AG08396 (cell line): Measurements from ENCODE around the gene CDNF.
"Not testable (repeated sequence)": the region's sequence is repeated elsewhere in the genome, so short reads cannot be mapped to it uniquely, and the experiment has no call there.

Experiments
- DNase-seq: peaks from one replicate; pipeline ENCODE4 v3.0.0; 2012; ENCODE audit warnings: low spot score, mixed read lengths

The CDNF gene

DNA sequence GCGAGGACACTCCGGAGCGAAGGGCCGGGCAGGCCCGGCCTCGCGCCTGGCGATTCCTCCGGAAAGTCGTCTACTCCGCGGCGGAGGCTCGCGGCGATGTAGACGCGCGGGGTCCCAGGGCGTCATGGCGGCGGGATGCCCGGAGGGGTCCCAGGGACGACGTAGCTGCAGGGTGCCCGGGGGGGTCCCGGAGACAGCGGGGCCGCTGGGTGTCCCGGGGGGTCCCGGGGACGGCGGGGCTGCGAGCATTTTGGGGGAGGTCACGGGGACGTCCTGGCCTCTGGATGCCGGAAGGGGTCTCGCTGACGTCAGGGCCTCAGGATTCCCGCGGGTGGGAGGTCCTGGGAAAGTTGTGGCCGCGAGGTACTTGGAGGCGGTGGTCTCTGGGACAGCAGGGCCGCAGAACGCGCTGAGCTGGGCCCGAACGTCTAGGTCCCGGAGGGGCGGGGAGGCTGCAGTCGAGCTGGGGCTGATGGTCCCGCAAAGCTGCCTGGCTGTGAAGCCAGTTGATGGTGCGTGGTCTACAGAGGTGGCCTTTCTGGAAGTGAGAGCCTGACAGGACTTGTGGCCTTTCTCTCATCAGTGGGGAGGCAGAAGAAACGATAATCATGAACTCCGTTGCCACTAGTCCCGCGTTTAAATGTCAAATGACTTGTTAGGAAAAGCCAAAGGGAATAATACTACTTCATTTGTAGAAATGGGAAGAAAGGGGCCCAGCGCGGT, 906 bp upstream of the CDNF start:
- DNase-seq, result peak; percentile 40

DNA sequence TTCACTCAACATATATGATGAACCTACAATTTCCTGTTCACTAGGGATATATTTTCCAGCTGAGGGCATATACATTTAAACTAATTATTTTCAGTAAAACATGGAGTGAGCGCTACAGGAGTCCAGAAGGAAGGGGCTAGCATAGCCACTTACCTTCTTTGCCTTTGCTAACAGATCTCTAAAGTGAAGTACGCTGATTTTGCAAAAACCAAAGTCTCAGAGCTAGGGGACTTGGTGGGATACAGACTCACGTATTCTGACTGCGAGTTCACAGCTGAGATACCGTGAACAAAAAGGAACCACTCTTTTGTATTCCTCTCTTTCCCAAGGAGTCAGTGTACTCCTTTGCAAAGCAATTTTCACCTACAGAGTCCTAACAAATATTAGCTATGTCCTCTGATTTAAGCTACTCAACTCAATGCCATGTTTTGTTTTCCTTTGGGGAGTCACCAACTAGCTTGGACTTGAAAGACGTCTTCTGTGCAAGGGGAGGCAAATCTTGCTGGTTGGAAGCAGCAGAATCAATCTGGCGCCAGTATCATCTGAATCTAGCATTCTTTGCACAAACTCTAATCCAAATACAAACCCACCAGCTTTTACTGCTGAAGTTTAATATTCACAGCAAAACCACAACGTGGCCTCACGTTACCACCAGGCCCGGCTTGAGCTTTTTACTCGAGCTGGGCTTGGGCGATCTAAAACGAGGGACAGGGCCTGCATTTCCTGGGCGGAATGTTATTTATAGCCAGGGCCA, 657 bp downstream of the CDNF start:
- no peak for DNase-seq

DNA sequence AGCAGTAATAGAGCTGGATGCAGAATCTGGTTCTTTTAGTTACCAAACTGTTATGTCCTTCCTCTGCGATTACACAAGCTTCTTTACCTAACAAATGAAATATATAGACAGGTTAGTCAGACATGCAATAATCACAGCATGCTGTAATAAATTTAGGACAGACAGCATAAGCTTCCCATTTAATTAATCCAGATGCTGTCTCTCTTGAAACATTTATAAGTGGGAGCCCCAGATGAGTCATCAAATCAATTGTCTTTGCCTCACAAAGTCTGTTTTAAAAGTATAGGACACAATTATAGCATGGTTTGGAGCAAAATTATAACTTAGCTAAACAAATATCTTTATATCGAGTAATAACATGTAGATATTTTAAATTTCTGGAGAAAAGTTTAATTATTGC, 1.6 kb downstream of the CDNF start:
- no peak for DNase-seq

DNA sequence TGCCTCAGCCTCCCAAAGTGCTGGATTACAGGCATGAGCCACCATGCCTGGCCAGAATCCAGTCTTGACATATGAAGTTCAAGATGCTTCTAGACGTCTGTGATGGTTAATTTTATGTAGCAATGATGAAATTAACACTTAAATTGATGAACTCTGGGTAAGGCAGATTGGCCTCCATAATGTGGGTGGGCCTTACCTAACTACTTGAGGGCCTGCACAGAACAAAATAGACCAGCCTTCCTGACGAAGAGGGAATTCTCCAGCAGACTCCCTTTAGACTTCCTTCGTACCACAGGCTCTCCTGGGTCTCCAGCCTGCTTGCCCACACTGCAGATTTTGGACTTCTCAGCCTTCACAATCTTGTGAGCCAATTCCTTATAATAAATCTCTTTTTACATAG, 4.7 kb downstream of the CDNF start:
- no peak for DNase-seq

DNA sequence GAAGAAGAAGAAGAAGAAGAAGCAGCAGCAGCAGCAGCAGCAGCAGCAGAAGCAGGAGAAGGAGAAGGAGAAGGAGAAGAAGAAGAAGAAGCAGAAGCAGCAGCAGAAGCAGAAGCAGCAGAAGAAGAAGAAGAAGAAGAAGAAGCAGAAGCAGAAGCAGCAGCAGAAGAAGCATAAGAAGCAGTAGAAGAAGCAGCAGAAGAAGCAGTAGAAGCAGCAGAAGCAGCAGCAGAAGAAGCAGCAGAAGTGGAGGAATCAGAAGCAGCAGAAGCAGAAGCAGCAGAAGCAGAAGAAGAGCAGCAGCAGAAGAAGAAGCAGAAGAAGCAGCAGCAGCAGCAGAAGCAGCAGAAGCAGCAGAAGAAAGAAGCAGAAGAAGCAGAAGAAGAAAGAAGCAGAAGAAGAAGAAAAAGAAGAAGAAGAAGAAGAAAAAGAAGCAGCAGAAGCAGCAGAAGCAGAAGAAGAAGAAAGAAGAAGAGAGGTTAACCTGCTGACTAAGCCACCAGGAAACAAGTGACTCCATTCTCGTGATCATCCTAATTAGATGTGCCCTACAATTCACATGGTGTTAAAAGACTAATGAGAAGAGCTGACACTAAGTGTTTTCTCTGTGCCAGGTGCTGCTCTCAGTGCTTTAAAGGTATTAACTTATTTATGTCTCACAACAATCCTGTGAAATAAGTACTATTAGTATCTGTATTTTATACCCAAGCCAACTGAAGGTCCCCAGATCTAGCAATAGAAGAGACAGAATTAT, 11.6 kb downstream of the CDNF start:
- DNase-seq, result no peak

DNA sequence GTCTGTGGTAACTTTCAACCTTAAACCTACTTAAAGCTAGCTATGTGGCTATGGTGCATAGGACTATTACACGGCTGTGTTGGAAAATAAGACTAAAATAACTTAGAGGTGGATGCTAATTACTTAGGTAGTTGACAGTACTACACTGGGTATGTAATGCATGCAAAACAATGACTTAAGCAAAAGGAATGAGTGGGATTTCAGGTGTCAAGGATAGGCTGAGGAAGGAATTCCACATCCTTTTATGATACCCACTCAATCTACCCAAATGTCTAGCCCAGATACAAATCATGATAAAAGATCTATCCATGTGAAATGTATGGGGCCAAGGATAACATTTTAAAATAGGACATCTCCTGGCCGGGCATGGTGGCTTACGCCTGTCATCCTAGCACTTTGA, 13.9 kb downstream of the CDNF start:
- no peak for DNase-seq

DNA sequence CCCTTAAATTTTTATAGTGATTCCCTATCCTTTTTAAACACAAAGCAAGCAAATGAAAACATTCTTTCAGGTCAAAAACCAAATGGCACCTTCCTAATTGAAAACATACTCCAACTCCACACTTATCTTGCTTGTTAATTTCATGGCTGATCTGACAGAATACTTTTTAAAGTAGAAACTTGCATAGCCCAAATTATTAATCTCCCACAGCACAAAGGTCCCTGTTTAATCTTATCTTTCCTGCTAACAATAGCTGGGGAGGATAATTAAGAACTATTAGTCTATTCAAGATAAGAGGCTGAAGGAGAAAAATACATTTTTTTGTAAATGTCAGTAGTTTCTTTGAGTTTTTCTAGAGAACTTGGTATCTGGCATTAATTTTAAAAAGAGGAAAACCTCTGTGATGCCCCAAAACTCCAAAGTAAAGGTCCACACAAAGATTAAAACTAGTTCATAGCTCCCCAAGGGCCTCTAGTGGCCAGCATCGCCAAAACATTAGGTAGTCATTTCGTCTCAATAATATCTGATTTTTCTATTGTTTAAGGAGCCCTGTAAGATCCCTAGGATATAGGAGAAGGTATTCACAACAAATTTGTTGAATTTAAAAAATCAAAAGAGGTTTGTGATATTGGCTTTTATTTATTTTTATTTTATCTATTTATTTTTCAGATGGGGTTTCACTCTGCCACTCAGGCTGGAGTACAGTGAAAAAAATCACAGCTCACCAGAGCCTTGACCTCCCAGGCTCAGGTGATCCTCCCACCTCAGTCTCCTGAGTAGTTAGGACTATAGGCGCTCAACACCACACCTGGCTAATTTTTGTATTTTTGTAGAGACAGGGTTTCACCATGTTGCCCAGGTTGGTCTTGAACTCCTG, 14.7 kb downstream of the CDNF start:
- DNase-seq, result peak; percentile 43

DNA sequence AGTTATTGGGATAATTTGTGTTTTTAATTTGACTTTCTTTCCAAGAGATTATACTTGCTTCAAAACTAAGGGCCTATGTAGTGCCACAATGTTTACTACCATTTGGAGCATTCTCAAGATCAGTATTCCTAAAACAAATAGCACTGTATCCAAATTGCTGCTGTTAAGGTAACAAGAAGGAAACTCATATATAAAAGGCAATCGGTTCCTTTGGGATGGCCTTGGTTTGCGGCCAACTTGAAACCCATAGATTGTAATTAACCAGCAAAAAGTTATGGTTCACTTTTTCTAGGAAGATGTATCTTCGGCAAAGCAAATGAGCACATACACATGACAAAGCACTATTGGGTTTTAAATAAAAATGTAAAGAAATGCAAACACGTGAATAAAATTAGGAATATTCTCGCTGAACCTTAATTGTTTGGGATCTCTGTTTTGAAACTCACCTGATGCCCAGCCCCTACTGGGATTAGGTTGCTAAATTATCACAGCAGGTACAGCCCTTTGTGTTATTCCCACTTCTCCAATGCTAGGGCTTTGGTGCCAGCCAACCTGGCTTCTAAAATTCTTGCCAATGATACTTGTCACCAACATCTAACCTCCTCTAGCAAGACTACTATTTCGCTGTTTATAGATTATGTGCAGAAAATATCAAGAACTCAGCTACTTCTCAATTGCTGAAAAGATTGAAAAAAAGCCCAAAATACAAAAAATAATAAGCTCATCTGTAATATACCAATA, 16.0 kb downstream of the CDNF start:
- no peak for DNase-seq

DNA sequence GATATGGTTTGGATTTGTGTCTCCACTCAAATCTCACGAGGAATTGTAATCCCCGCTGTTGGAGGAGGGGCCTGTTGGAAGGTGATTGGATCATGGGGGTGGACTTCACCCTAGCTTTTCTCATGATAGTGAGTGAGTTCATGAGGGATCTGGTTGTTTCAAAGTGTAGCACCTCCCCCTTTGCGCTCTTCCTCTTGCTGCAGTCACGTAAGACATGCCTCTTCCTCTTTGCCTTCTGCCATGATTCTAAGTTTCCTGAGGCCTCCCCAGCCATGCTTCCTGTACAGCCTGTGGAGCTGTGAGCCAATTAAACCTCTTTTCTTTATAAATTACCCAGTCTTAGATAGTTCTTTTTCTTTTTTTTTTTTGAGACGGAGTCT, 17.1 kb downstream of the CDNF start:
- no peak for DNase-seq

DNA sequence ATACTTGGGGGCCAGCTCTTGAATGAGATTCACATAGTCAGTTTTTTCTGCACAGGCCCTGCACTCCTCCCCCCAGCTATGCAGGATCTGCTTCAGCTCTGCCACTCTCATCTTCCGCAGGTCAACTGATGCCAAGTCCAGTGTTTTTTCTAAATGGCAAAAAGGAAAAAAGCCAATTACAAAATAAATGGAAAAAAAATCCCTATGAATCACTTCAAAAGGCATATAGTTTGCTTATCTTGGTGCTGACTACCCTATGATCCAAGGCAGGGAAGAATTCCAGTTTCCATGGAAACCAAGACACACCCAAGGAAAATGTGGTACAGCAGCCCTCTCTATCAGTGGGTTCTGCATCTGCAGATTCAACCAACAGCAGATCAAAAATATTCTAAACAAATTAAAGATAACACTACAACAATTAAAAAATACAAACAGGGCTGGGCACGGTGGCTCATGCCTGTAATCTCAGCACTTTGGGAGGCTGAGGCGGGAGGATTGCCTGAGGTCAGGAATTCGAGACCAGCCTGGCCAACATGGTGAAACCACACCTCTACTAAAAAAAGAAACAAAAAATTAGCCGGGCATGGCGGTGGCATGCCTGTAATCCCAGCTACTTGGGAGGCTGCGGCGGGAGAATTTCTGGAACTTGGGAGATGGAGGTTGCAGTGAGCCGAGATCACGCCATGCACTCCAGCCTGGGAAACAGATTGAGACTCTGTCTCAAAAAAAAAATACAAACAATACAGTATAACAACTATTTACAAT, 17.6 kb downstream of the CDNF start:
- DNase-seq, result peak; percentile 85

DNA sequence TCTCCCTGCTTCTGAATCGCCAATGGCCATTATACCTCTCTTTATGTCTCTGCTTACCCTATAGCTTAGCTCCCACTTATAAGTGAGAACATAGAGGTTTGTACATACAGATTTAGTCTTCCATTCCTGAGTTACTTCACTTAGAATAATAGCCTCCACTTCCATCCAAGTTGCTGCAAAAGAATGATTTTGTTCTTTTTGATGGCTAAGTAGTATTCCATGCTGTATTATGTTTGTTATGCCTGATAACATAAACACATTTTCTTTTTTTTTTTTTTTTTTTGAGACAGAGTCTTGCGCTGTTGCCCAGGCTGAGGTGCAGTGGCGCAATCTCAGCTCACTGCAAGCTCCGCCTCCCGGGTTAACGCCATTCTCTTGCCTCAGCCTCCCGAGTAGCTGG, 21.1 kb downstream of the CDNF start:
- not testable (repeated sequence) for DNase-seq

DNA sequence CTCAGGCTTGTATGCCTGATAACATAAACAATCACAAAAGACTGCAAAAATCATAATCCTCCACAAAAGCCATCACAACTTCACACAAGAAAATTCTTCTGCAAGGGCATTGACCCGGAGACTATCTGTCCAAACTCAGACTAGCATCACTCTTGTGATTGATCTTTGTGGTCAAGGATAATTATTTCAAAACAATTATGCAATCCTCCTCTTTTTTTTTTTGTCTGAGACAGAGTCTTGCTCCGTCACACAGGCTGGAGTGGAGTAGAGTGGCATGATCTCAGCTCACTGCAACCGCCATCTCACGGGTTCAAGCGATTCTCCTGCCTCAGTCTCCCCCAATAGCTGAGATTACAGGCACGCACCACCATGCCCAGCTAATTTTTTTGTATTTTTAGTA, 22.2 kb downstream of the CDNF start:
- DNase-seq, result peak; percentile 21

DNA sequence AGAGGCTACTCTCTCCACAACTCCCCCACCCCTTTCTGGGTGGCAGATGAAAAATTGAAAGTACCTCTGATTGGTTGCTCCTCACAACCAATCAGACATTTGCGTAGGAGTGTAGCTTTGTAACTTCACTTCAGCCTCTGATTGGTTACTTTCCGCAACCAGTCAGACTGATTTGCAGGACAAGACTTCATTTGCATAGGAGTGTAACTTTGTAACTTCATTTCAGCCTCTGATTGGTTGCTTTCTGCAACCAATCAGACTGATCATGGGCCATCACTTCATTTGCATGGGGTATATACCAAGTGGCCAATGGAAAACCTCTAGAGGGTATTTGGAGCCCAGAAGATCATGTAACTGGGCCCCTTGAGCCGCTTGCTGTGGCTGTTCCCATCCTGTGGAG, 25.6 kb downstream of the CDNF start:
- DNase-seq, result no peak

DNA sequence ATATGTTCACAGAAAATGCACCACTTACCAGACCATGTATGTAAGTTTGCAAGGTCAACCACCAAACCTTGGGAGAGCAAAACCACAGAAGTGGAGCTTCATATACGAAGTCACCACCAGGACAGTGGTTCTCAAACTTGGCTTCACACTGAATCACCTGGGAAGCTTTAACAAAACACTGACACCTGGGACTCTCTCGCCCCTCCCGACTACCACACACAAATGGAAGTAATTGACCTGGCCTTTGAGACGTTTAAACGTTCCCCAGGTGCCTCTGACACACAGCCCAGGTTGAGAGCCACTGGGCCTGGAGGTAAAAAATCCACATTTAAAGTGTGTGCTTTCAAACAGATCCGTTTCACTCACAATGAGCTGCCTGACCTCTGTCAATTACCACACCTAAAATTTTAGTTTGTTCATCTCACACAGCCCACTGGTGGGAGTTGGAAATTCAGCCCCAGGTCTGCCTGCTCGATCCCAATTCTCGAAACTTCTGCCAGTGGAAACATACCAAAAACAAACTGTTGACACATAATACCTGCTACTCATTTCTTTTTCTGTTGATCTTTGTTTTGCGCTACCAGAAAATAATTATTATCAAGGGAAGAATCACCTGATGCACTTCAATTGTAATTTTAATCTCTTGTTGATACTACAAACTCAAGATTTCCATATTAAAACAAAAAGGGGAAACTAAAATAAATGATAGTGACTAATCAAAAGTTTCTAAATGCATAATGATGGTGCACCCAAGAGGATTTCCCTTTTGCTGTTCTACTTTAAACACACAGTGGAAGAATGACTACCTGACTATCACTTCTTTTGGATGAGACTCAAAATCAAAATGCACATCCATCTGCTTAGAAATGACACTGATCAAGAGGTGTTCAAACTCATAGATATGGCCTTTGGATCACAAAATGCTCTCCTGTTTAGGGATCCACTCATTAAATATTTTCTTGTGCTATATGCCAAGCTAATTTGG, 26.6 kb downstream of the CDNF start:
- no peak for DNase-seq

DNA sequence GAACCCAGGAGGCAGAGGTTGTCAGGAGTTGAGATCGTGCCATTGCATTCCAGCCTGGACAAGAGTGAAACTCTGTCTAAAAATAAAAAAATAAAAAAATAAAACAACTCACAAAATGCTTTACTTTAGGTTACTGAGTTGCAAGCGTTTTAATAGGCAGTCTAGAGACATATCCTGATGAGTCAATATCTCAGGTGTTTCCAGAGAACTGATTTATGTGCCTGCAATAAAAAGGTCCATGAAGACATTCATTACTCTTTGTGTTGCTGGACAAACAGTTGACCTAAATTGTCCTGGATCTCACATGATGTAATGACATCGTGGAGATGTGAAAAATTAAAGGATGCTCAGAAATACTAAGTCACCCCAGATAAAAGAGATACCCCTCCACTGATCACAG, 31.5 kb downstream of the CDNF start:
- DNase-seq, result no peak

DNA sequence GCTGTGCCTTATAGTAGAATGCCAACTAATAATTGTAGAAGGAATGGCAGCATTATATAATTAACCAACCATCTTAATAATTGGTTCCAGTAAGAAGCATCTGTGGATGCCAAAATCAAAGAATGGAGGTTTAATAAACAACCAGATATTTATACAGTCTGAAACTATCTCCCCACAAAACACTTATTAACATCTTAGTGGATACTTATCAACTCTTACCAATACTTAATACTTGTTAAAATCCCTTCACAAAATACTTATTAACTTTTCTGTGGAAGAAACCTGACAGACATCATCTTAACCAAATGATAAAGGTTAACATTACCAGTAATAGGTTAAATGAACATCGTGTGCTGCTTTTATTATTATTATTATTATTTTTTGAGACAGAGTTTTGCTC, 34.0 kb downstream of the CDNF start:
- DNase-seq, result no peak

DNA sequence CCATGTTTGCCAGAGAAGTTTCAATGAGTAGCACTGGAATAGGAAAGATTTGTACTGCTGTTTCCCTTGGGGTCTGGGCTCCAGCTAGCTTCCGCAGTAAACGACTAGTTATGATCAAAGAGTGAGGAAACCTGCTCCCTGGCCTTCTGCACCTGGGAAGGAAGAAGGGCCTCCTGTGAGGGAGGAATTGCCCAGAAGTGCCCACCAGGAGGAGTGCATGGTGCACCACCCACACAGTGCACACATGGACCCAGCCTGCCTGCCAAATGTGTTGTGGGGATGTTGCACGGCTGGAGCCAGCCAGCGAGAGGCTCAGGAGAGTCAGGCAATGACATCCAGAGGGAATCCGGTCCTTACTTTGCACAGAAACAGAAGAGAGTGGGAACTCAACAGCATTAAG, 36.1 kb downstream of the CDNF start:
- no peak for DNase-seq

DNA sequence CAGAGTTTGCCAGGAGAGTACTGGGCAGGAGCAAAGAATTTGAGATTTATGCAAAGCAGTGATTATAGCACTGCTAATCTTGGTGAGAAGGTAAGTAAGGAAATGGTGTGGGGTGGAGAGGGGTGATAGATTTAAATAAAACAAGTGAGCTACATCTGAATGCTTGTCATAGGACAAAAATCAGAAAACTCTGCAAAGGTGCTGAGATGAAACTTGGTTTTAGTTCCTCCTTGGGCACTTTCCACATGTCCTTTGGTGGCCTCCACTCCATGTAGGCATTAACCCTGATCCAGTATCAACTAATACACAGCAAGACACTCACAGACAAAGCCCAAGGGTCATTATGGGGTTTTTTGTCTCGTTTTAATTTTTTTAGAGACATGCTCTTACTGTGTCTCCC, 37.4 kb downstream of the CDNF start:
- DNase-seq, result no peak

DNA sequence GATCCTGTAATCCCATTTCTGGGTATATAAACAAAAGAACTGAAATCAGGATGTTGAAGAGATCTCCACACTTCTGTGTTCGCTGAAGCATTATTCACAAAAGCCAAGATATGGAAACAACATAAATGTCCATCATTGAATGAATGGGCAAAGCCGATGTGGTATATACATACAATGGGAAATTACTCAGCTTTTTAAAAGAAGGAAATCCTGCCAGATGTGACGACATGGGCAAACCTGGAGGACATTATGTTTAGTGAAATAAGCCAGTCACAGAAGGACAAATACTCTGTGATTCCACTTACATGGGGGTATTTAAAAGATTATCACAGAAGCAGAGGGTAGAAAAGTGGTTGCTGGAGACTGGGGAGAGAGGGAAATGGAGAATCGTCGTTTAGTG, 39.2 kb downstream of the CDNF start:
- DNase-seq, result no peak
